GM21576 (cell line): ENCODE data around the gene MAP3K14.

Source experiments
- ATAC-seq: cut with Tn5 transposase; IDR thresholded peaks from one replicate; pipeline ENCODE4 v1.9.1; 2021; ENCODE audit warnings: mild to moderate bottlenecking, moderate library complexity; ENCODE audit not compliant: unreplicated experiment

The MAP3K14 gene

GRCh38 chr17:45339646-45340605 is 23.1 kb upstream of the MAP3K14 start:
- ATAC-seq: no peak

DNA sequence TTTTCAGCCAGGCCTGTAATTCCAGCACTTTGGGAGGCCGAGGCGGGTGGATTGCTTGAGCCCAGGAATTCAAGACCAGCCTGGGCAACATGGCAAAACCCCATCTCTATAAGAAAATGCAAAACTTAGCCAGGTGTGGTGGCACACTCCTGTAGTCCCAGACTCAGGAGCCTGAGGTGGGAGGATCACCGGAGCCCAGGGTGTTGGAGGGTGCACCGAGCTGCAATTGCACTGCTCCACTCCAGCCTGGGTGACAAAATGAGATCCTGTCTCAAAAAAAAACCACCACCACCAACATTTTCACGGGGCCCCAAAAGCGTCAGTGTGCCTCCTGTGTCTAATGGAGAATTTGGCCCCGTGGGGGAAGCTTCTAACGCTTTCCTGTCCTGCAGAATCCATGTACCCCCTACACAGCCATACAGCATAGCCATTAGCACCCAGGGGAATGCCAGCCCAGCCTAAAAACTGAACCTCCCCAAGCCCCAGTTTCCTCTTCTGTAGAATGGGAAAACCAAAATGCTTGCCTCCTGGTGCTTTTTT is 22.2 kb upstream of the MAP3K14 start:
- ATAC-seq: no peak

- ATAC-seq: no peak
These were observed 21.4 kb upstream of the MAP3K14 start for GRCh38 chr17:45338023-45338781.

DNA sequence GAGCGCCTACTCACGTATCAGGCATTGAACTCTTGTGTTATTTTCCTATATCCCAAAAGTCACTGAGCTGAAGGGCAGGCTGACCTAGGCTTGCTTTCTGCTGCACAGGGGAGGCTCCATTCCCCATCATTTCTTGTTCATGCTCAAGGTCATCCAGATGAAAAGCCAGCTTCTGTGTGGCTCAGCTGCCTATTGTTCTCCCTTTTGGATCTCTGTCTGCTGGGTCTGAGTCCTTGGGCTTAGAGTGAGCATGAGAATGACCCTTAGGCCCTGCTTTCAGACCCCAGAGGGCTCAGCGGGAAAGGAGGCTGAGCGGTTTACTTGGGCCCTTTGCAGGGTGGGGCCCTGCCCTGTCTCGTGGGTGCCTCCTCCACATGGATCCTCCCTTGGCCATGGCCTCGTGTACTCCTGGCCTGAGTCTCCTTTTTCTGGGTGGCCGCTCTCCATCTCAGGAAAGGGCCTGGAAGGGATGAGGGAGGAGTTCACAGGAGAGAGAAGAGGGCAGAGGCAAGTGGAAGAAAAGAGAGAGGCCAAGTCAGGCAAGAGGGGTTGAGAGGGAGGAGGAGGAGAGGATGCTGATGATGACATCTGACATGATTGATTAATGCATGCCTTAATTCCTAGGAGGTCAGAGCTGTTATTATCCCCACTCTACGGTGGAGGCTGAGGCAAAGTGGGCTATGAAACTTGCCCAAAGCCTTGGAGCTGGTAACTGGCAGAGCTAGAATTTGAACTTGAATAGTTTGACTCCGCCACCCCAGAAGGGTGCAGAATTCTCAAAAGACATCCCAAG is 19.8 kb upstream of the MAP3K14 start:
- no peak for ATAC-seq

- no peak for ATAC-seq
These were observed 18.9 kb upstream of the MAP3K14 start for GRCh38 chr17:45335721-45336120.

DNA sequence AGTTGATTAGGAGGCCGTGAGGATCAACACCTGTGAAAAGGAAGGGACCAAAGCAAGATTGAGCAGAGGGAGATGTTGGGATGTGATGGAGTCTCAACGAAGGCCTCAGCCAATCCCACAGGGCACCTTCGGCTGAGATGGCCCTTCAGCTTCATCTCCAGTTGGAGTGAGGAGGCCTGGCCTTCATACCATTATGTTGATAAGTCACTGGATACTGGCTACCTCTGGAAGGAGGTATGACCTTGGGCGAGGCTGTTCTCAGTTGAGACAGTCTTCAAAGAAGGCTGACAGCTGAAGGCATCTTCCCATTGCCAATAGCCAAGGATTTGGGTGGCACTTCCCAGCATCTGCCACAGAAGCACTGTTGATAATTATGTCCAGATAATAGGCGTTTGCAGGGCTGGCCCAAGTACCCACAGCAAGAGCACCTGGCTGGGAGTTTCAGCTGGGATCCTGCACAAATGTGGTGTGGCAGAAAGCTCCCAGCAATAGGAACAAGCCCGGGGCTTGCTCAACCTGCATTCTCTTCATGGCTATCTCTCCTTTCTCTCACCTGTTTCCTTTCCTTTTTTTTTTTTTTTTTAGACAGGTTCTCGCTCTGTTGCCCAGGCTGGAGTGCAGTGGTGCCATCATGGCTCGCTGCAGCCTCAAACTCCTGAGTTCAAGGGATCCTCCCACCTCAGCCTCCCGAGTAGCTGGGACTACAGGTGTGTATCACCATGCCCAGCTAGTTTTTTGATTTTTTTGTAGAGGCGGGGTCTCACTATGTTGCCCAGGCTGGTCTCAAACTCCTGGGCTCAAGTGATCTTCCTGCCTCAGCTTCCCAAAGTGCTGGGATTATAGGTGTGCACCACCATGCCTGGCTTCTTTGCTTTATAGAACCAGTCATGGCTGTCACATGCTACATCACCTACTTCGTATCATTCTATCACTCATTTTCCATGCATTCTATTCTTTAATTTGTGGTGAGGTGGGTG is 18.2 kb upstream of the MAP3K14 start:
- no peak for ATAC-seq

DNA sequence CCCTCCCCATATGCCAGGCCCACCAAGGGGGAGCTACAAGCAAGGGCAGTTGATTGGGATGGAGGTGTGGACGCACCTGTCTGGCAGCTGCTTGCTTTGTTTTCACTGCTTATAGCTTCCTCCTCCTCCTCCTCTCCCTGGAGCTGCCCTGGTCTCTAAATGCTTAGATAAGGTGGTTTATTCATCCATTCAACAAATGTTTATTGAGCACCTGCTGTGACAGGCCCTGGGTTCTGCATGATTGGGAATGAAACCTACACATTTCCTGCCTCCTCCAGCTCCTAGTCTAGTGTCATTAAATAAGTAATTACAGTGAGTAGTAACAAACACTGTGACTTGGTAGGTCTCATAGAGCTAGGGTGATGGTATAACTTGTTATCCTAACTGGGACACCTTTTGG is 17.4 kb upstream of the MAP3K14 start:
- ATAC-seq: no peak

GRCh38 chr17:45333702-45334092 is 16.9 kb upstream of the MAP3K14 start:
- no peak for ATAC-seq

DNA sequence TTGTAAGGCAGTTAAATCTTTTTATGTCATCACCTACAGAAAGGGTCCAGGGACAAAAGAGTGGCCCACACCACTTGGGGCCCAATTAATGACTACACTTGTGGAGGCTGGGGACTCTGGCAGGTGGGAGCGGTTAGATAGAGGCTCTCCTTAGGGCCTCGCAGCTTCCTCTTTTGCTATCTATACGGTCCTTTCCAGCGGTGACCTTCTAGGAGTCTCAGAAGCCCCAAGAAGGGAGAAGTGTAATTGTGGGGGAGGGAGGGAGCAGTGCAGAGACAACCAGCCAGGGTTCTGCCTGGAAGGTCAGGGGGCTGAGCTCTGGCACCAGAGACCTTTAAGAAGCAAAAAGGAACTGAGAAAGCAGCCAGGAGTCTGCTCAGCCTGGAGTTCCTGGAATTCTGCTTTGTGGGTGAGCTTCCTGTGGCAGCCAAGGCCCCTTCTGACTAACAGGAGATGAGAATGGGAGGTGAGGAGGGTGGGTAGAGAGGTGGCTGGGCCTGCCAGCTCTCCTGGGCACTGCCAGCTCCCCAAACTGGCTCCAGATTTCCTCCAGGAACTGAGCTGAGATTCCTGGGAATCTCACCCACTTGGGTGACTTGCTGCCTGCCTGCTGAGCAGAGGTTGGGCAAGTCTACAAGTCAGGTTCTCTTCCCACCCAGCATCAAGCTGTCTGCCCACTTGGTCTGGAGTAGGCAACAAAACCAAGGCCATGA is 16.3 kb upstream of the MAP3K14 start:
- no peak for ATAC-seq

DNA sequence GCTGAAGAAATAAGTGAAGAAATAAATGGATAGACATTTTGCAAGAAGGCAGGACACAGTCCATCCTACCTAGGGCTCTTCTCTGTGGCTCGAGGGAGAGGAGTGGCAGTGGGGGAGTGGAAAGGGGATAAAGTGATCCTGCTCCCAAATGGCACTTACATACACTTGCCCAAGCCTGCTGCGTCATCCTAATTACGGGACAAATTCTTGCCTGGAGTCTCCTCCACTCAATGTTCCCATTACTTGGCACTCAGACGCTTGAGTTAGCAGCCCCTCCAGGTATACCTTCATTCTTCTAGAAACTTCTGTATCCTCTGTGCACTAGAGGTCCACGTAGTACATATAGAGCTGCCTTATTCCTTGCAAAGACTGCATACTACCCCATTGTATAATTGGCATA is 15.7 kb upstream of the MAP3K14 start:
- no peak for ATAC-seq

DNA sequence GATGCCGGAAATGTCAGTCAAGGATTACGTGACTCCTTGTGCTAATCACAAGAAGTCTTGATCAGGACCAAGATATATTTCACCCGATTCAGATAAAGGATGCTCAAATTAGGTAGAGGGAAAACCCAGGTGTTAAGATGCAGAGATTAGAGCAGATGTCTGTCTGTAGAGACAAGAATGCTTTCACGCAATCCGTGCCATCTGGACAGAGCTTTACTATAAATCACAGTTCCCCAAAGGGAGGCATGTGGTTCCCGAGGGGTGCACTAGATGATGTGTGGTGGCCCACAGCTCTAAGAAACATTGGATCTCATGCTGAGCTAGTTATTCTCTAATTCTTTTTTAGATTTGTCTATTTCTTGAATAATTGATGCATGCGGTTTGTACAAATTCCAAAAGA is 9.8 kb upstream of the MAP3K14 start:
- ATAC-seq: no peak

DNA sequence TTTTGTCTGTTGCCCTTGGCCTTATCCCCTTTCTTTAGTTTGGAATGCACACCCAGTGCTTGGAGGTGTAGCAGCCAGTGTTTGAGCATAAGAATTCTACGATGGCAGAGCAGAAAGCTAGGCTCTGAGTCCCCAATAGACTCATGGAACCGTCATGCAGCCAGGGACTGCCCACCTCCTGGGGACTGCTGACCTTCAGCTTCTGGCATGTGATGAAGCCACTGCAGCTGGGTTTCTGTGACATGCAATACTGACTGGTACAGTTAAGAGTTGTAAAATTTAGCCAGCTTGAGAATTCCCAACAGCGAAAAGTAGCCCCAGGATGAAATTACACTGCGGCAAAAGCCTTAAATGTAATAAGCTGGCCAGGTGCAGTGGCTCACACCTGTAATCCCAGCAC is 9.0 kb upstream of the MAP3K14 start:
- no peak for ATAC-seq

GRCh38 chr17:45324336-45324735 is 7.5 kb upstream of the MAP3K14 start:
- no peak for ATAC-seq

DNA sequence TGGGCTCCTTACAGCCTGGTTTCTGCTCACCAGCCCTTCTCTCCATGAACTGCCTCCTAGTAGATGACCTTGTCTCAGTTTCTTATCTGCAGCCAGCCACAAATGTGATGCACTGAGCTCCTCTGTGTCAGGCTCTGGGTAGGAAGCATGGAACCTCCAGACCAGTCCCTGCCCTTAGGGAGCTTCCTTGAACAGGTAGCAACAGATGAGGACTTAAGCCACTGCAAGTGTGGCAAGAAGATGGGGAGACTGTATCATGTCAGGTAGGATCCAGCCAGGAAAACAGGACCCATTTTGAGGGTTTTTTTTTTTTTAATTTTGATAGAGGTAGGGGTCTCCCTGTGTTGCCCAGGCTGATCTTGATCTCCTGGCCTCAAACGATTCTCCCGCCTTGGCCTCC is 5.3 kb upstream of the MAP3K14 start:
- no peak for ATAC-seq

GRCh38 chr17:45320931-45321461 is 4.2 kb upstream of the MAP3K14 start:
- ATAC-seq: no peak

- no peak for ATAC-seq
These were observed 3.6 kb upstream of the MAP3K14 start for GRCh38 chr17:45320349-45320930.

DNA sequence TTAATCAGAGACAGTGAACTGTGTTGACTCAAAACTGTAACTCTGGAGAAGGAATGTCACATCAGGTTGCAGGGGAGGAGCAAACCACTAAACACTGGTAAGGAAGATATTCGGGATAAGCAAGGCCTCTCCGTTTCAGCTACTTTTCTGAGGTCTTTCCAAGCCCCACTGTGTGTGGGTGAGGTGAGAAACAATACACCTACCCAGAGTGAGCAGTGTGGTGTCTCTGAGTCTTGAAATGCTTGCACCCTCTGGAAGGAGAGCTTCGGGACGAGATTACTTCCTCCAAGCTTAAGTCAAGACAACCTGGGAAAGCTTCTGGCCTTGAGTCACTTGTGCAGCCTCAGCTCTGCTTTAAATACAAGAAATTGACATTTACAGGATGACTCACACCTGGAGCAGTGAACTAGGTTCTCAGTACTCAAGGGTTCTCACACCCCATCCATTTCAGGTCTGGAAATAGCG is 2.5 kb upstream of the MAP3K14 start:
- ATAC-seq: no peak

DNA sequence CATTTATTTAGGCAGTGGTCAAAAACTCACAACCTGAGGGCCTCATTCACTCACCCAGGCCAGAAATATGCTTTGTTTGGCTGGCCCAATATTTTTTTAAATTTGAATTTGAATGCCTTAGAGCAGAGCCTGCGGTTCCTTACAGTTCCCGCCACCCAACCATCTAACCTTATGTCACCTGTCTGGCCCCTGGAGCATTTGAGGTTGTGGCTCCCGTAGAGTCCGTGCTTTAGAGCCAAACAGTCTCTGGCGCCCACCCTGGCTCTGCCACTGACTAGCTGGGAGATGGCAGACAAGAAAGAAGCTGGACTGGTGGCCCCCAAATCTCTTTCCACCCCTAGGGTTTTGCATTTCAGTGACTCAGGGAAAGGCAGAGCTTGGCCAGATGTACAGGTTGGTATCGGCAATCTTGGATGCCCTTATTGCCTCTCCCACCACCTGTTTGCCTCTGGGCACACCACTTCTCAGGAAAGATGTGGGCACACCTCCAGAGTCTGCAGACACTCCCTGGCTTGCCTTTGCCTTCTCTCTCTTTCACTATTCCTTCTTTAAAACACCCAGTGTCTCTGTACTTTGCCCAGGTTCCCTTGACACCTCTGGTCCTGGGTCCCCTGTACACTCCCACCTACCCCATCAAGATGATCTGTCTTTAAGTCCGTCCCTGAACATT is 1.9 kb upstream of the MAP3K14 start:
- ATAC-seq: no peak
